Activated CD4-positive, CD25-positive, alpha-beta regulatory T cell treated with anti-CD3 and anti-CD28 coated beads, Interleukin-2, amount 50 U/mL, for 72 hours (primary cell): ENCODE results near the gene DNASE1L1.

Source experiments
- DNase-seq: peaks from one replicate; pipeline ENCODE4 v3.0.0; 2021

DNASE1L1 gene

DNA sequence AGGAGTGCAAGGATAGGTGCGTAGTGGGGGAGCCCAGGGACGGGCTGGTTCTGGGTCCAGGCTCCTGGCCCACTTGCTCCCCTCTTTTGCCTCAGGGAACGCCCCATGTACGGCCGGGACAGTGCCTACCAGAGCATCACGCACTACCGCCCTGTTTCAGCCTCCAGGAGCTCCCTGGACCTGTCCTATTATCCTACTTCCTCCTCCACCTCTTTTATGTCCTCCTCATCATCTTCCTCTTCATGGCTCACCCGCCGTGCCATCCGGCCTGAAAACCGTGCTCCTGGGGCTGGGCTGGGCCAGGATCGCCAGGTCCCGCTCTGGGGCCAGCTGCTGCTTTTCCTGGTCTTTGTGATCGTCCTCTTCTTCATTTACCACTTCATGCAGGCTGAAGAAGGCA is 28.3 kb downstream of the DNASE1L1 start:
- no peak for DNase-seq

DNA sequence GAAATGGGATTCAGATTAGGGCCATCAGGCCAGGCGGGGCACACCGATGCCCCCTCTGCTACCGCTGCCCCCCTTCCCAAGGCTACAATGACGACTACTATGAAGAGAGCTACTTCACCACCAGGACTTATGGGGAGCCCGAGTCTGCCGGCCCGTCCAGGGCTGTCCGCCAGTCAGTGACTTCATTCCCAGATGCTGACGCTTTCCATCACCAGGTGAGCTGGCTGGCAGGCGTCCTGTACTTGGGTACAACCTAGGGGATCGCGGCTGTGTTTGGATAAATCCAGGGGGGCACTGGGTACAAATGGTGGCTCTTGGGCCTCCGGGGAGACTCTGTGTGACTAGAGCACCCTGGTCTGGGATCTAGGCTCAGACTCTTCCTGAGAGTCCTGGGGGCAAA is 28.9 kb downstream of the DNASE1L1 start:
- DNase-seq, result no peak

DNA sequence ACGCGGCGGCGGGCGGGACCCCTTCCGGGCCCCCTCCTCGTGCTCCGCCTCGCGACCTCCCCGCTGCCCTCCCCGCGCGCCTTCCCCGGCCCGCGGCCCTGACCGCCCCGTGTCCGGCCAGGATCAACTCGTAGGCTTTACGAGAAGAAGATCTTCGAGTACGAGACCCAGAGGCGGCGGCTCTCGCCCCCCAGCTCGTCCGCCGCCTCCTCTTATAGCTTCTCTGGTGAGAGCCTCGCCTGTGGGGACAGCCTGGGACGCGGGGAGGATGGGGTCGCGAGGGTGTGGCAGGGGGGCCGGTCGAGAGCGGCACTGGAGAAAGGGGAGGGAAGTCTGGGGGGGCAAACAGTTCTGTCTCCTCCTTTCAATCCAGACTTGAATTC is 29.5 kb downstream of the DNASE1L1 start:
- no peak for DNase-seq

DNA sequence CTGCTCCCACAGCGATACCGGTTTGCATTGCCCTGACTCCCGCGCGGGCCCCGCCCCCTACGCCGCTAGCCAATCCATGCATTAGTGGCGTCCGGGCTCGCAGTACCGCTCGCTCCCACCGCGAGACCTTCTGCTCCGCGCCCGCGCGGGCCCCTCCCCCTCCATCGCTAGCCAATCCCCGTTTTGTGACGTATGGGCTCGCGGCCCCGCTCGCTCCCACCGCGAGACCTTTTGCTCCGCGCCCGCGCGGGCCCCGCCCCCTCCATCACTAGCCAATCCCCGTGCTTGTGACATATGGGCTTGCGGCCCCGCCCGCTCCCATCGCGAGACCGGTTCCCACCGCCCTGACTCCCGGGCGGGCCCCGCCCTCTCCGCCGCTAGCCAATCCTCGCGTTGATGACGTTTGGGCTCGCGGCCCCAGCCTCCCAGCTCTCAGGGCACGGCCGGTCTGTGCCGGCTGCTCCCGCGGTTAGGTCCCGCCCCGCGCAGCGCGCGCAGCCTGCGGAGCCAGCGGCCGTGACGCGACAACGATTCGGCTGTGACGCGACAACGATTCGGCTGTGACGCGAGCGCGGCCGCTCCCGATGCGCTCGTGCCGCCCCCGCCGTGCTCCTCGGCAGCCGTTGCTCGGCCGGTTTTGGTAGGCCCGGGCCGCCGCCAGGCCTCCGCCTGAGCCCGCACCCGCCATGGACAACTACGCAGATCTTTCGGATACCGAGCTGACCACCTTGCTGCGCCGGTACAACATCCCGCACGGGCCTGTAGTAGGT is 30.1 kb downstream of the DNASE1L1 start, which contains the start of gene EMD:
TSS of gene EMD (plus strand) at position 497 of the 770 bp plus-strand sequence. CDS start at position 687, 190 bp downstream.
- DNase-seq, result peak; percentile 92

DNA sequence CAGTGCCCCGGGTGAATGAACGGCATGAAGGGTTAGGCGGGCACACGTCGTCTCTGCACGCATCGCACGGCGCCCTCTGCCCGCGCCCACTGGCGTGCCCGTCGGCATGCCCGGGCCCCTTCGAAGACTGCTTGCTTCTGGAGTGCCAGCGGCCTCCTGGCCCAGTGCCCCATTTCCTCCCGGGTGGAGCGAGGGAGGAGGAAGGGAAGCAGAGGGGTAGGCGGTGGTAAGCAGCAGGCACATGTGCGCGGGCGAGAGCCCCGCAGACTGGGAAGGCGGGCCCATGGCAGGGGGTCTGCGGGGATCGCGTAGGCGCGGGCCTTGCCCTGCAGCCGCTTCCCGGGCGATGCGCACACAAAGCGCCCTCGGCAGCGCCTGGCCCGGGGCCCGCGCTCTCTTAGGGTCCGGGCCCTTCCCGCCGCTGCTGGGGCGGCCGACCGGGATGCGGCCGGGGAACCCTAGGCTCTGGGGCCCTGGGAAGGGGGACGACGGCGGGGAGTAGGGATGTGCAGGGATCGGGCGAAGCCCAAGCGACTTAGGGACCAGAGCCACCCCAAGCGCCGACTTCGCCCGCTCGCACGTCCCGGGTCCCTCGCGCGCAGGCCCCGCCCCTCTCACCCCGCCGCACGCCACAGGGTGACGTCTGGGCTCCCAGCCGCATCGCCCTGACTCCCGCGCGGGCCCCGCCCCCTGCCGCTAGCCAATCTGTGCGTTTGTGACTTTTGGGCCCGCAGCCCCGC is 30.8 kb downstream of the DNASE1L1 start:
- DNase-seq, result no peak

DNA sequence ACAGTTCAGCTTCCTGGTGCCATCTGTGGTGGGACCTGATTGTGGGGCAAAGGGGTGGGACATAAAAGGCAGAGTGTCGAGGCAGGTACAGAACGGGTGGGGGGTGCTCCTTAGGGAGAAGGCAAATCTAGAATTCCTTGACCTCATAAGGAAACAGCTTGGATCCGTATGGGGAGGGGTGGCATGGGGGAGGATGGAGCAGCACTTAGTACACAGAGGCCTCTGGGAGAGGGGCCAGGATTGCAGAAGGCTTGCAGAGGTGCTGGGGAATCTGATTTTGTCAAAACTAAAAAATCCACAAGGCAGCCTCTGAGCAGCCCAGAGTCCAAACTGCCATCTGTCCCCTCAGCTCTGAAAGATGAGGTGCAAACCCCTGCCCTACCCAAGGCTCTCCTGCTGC is 32.3 kb downstream of the DNASE1L1 start:
- no peak for DNase-seq

DNA sequence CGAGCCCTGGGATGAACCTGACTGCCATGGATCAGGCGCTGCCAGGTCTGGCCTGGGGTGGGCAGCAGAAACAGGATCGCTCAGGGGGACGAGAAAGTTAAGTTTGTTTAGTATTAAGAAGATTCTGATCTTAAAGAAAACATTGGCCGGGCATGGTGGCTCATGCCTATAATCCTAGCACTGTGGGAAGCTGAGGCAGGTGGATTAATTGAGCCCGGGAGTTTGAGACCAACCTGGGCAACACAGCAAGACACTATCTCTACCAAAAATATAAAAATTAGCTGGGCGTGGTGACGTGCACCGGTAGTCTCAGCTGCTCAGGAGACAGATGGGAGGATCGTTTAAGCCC is 33.9 kb downstream of the DNASE1L1 start:
- DNase-seq, result no peak

DNA sequence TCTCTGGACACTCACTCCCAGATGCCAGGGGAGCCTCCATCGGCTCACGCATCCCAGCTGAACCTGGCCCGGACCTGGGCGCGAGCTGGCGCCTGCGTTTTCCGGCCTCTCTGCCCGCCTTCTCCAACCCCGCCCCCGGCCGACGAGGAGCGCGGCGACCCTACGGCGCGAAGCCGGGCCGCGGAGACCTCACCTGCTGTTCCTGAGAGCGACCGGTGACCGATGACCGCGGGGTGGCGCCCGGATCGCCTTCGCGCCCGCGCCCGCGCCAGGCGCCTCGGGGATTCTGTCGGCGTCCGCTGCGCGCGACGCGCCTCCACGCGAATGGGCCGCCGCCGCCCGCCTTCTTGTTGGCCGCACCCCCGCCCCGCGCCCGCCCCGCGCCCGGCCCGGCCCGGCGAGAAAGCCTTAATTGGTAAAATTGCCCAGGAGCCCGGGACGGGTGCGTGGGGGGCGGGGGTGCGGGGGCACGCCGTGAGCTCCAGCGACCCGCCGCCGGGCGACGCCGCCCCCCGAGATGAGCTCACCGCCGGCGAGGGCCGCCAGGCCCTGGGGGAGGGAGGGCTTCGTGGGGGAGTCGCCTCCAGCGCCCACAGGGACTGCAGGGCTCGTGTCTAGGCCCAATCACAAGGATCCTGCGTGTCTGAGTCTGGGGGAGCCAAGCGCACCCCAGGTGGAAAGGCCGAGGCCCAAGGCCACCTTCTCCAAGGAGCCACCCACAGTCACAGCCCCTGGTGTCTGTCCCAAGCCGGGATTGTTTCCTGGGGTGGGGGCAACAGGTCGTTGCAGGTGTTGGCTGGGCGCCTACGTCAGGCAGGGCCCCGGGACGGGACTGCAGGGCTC is 34.5 kb downstream of the DNASE1L1 start, which contains the start of gene FLNA:
TSS of gene FLNA (minus strand) at position 322 of the 843 bp plus-strand sequence. CDS start 3,389 bp downstream, outside the sequence.
- peak; percentile 52 for DNase-seq

DNA sequence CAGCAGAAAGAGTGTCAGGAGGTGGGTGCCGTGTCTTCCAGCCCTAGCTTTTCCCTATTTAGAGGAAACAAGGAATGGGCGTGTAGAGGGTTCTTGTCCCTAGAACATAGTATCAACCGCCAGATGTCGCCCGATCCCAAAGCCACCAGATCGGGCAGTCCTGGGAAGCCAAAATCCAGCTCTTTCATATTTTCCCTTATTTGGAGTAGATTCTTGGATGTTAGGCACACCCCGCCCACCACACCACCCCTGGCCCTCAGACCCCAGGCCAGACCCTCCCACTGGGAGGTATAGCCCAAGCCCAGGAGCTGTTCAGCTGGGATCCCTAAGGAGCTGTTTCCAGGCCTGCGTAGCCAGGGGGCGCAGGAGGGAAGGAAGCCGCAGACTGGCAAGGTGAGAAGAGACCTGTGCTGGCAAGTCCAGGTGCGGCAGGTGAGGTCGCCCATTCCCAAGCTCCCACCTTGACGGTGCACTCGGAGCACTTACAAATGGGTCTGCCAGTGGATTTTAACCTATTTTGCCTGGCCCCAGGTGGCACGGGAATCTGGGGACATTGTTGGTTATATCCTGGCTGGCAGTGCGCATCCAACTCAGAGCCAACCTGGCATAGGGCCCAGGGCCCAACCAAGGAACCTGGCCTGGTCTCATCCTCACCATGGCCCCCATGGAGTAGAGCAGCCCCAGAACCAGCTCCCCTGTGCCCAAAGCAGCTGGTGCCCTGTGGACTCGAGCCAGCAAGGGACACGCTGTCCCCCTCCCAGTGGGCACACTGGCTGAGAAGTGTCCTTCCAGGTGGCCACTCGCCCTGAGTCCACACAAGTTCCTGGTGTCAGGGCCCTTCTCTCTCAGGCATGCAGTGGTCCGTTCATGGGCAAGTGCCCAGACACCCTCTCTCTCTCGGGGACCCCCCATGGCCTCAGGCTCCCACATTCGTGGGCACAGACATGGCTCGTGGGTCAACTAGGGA is 35.4 kb downstream of the DNASE1L1 start:
- DNase-seq, result no peak

DNA sequence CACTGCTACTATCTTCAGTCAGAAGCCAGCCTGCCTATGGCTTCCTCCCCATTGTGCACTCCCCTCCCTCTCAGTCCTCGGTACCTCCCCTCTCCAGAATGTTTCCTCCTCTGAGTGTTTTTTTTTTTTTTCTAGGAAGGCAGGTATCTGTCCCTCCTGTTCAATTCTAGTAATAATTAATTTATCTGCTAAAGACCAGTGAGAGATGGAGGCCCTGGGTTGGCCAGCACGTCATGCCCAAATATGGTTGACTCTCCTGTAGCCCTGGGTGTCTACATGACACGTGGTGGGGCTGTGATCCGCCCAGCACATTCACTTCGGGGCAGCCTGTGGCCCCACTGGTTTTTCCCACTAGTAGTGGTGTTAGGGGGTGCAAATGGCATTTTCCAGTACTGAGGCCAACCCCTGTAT is 36.4 kb downstream of the DNASE1L1 start:
- no peak for DNase-seq

DNA sequence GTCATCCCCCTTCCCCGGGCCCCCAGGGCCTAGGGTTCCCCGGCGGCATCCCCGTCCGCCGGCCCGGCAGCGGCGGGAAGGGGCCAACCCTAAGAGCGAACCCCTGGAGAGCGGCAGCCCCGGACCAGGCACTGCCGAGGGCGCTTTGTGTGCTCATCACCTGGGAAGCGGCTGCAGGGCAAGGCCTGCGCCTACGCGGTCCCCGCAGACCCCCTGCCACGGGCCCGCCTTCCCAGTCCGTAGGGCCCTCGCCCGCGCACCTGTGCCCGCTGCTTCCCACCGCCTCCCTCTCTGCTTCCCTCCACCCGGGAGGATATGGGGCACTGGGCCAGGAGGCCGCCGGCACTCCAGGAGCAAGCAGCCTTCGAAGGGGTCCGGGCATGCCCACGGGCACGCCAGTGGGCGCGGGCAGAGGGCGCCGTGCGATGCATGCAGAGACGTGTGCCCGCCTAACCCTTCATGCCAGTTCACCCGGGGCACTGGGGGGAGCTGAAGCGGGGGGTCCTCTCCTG is 37.2 kb downstream of the DNASE1L1 start:
- DNase-seq, result no peak

DNA sequence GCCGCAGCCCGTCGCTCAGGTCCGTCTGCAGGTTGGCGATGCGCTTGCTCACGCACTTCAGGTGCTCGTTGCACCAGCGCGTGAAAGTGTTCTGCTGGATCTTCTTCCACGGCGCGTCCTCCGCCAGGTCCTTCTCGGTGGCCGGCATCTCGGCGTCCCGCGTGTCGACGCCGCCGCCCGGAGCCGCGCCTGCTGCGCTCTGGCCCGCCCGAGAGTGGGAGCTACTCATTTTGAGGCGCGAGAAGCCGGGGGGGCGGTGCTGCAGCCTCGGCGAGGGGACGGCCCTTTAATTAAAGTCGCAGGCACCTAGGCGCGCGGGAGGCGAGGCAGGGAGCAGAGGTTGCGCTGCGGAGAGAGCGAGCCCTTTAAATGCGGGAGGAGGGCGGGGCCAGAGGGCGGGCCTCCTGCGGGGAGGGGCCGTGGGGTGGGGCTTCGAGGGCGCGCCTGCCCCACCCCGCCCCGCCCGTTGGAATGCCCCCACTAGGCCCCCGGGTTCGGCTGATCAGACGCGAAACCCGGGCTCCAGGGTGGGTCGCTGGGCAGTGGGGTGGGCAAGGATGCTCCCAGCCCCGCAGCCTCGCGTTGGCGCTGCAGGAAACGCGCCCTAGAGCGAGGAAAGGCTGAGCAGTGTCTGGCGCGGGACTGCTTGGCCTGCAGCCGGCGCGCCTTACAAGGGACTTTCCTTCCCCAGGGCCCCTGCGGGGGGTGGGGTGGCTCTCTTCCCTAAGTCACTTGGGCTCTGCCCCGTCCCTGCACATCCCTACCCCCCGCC is 37.9 kb downstream of the DNASE1L1 start:
- DNase-seq, result peak; percentile 84

DNA sequence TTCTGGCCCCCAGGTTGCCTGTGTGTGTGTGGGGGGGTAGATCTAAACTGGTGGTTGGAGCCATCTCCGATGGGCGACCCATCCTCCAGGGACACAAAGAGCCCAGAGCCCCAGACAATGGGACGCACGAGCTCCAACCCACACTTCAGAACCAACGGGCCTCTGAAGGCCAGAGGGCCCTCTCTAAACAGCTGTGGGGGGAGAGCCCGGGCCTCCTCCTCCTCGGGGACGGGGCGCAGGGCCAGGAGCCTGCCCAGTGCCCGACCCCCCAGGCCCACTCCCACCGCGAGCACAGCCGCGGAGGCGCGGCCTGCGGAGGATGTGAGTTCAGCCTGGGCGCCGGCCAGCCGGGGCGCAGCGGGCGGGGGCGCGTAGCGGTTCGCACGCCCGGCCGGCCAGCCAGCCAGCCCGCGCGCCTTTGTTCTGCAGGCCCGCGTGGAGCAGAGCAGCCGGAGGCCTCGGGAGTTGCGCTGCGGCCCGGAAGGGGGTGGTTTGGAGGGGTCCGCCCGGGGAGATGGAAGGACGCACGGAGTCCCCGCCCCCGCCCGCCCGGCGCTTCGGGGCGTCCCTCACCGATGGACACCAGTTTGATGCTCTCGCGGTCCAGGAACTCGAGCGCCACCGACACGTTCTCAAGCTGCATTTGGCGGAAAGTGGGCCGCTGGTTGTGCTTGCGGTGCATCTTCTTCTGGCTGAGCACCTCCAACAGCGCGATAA is 38.6 kb downstream of the DNASE1L1 start:
- DNase-seq, result no peak

DNA sequence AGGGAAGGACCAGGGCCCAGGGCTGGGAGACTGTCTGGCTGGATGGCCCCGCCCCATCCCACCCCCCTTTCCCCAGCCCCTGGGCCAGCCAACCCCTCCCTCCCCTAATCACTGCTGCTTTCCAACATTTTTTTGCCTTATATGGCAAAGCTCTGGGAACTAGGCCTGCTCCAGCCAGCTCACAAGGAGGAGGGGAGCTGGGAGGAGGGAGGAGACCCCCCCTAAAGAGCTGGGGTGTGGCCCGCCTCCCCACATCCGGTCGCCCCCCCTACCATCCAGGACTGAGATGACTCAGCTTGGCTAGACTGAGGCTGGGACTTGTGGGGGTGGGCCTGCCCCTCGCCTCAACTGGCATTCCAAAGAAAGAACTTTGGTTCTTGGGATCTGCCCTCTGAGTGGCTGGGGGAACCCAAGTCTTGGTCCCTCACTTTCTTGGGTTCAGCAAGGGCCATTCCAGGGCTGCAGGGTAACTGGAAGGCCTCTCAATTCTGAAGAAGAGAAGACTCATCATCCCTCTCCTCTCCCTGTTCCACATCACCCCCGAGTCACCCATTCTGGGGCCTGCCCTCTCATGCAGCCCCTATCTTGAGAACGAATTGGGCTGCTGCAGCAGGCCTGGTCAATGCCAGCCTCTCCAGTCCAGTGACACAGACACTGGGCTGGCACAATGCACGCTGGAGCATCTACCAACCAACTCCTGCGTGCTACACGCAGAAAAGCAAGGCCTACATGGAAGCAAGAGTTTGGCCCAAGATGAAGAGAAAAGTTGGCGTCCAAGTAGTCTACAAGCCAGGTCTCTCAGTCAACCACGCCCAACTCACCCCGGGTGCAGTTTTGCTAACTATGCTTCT is 39.4 kb downstream of the DNASE1L1 start:
- no peak for DNase-seq

DNA sequence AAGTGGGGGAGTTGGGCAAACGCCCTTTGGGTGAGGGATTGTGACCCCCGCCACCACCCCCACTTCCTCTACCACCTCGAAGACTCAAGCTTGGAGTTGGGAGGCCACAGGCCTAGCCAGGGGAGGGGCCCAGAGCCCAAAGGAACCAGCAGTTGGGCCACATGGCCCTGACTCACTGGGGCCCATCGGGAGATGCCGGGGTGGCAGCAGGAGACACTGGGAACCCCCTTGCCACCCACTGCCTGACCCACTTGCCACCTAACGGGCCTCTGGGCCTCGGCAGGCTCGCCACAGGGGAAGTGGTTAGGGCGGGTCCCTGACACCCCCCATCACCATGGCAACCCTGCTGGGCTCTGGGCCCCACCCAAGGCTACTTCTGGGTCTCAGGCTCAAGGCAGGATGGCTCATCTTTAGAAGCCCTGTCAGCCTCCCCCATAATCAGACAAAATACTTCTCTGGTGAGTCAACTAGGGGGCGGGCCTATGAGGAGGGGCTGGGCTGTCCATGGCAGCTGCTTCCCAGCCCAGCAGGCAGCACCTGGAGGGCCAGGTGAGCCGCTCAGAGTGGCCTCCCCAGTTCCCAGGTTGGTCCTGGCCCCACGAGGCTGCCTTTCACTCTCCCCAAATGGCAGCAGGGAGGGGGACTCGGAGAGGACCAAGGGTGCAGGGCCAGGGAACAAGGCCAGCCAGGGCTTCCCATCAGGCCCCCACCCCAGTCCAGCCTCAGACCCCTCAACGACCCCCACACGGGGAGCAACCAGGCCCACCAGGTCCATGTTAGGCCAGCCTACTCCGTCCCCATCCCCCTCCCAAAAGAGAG is 40.2 kb downstream of the DNASE1L1 start:
- peak; percentile 86 for DNase-seq

DNA sequence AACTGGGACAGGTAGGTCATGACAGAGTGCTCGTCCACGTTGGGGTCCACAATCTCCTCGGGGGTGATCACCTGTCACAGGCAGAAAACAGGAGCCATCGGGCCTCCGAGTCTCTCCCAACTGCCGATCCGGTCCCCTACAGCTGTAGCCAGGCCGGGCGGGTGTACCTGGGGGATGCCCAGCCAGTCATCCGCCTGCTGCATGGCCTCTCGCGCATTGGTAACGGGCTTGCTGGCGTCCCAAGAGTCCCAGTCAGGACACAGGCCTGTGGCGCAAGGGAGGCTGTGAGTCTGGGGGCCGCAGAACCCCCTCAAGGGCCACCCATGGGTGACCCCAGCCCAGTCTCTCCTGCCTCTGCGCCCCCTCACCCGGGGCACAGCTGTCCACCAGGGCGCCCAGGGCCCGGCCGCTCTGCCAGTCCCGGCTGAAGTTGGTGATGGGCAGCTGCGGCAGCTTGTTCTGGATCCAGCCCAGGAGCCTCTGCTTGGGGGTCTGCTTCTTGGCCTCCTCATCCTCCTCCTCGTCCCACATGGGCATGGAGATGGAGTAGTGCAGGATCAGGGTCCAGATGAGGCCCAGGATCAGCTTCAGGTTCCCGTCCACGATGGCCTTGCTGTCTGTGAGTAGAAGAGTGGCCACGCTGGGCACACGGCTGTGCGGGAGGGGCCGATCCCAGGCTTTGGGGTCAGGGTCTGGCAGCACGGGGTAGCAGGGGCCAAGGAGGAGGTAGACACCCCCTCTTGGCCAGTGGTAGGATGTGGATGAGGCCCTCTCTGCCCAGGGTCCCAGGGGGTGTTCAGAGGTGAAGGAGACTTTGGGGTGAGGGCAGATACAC is 41.4 kb downstream of the DNASE1L1 start:
- no peak for DNase-seq

DNA sequence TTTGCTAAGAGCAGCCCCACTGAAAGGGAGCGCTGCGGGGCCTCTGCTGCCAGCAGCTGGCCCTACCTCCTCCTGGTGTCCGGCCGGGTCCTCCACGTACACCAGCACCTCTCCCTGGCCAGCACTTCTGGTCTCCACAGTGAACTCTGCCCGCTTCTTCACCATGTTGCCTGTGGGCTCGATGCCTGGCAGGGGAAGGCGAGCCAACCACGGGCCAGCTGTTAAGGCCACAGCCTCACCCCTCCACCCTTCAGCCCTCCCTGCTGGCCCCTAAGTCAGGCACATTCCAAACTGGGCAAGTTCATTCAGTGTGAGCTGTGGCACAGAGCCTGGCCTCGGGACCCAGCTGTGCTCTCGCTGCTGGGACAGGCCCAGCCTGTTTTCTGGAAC is 42.4 kb downstream of the DNASE1L1 start:
- no peak for DNase-seq
